Effector memory CD4-positive, alpha-beta T cell (primary cell): Measurements from ENCODE around the gene TPD52L1.
"Not testable (repeated sequence)": the region's sequence is repeated elsewhere in the genome, so short reads cannot be mapped to it uniquely, and the experiment has no call there.

ENCODE experiments used
- DNase-seq, 3 donors: peaks; one replicate each; pipeline ENCODE4 v3.0.0-alpha.2; 2020
- H3K27ac ChIP-seq: 2 replicates; pipeline ENCODE4 v1.7.0; 2013; ENCODE audit warnings: mild to moderate bottlenecking, low read length, moderate library complexity; ENCODE audit not compliant: insufficient read depth, poor library complexity, severe bottlenecking
- H3K27me3 ChIP-seq: replicated peaks from 2 replicates; pipeline ENCODE4 v1.7.0; 2013; ENCODE audit warnings: mild to moderate bottlenecking, low read length; ENCODE audit not compliant: insufficient read depth, control insufficient read depth, poor library complexity, severe bottlenecking
- H3K36me3 ChIP-seq: 2 replicates; pipeline ENCODE4 v1.7.0; 2013; ENCODE audit warnings: mild to moderate bottlenecking, low read length, moderate library complexity; ENCODE audit not compliant: control insufficient read depth, insufficient read depth
- H3K4me1 ChIP-seq: 2 replicates; pipeline ENCODE4 v1.7.0; 2013; ENCODE audit warnings: low read length, mild to moderate bottlenecking; ENCODE audit not compliant: control insufficient read depth, insufficient read depth, poor library complexity, severe bottlenecking
- H3K4me3 ChIP-seq: 2 replicates; pipeline ENCODE4 v1.7.0; 2013; ENCODE audit warnings: low read length, low read depth, mild to moderate bottlenecking; ENCODE audit not compliant: insufficient read depth, poor library complexity, severe bottlenecking
- H3K9me3 ChIP-seq: 2 replicates; pipeline ENCODE4 v1.7.0; 2013; ENCODE audit warnings: mild to moderate bottlenecking, low read length, moderate library complexity; ENCODE audit not compliant: control insufficient read depth

TPD52L1 gene

GRCh38 chr6:125274935-125275334 is 121.4 kb downstream of the TPD52L1 start:
- no peak overlapping the region for H3K27ac ChIP-seq
- H3K4me1 ChIP-seq, result no peaks in the 10 kb centered on the region
- peaks cover 21% of the 10 kb centered on the region for H3K36me3 ChIP-seq
- no peaks in the 10 kb centered on the region for H3K27me3 ChIP-seq
- H3K9me3 ChIP-seq, result no peaks in the 10 kb centered on the region
- no peak overlapping the region for H3K4me3 ChIP-seq
- no peak for DNase-seq

DNA sequence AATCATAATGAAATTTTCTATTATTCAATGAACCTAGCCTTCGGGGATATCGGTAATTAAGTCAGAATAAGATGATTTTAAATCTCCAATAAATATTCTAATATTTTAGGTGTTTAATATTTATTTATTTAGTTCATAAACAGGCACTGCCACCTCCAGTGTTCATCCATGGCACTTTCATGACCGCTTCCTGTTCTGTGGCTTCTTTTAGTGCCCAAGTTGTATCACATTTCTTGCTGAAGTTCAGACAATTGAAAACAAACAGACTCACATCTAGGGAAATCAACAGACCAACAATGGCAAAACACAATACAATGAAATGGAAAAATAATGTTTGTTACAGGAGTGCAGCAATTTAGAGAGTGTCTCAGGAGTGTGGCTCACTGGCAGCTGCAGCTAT is 122.2 kb downstream of the TPD52L1 start:
- no peaks in the 10 kb centered on the region for H3K4me1 ChIP-seq
- peaks cover 21% of the 10 kb centered on the region for H3K36me3 ChIP-seq
- no peaks in the 10 kb centered on the region for H3K9me3 ChIP-seq
- H3K4me3 ChIP-seq, result no peak overlapping the region
- H3K27me3 ChIP-seq, result no peaks in the 10 kb centered on the region
- H3K27ac ChIP-seq, result no peak overlapping the region
- DNase-seq, result no peak

DNA sequence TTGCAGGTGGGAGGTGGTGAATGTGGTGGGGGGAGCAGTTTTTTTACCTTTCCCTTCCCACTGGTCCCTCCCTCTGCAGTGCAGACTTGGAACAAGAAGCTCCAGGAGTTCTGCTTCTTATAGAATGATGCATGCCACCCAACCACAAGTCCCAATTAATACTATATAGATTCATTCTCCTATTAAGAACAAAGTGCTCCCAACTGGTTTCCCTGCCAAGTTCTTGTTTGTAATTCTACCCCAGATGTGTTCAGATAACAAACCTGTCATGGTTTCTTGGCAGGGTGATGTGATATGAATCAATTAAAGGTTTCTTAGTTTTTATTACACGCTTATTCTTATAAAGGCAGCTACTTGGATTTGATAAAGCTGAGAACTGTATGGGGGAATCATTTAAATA is 124.3 kb downstream of the TPD52L1 start:
- Histone ChIP-seq H3K4me3 (no peak overlapping the region), H3K36me3 (peaks cover 17% of the 10 kb centered on the region), H3K9me3 (no peaks in the 10 kb centered on the region), H3K4me1 (no peaks in the 10 kb centered on the region), H3K27ac (no peak overlapping the region), H3K27me3 (no peaks in the 10 kb centered on the region)
- DNase-seq, result no peak

GRCh38 chr6:125279961-125280360 is 126.4 kb downstream of the TPD52L1 start:
- Histone ChIP-seq H3K36me3 (peaks cover 16% of the 10 kb centered on the region), H3K27ac (no peak overlapping the region), H3K27me3 (no peaks in the 10 kb centered on the region), H3K9me3 (no peaks in the 10 kb centered on the region), H3K4me3 (no peak overlapping the region), H3K4me1 (no peaks in the 10 kb centered on the region)
- DNase-seq, result peak in 2 of 3 donors; percentile 3 to 5

GRCh38 chr6:125280370-125281035 is 126.9 kb downstream of the TPD52L1 start:
- H3K27ac ChIP-seq, H3K4me3 ChIP-seq, H3K27me3 ChIP-seq, DNase-seq, H3K4me1 ChIP-seq, H3K9me3 ChIP-seq: not testable (repeated sequence)
- H3K36me3 ChIP-seq, result peaks cover 11% of the 10 kb centered on the region

GRCh38 chr6:125282470-125282869 is 128.9 kb downstream of the TPD52L1 start:
- H3K9me3 ChIP-seq, H3K4me3 ChIP-seq, H3K27ac ChIP-seq, DNase-seq, H3K27me3 ChIP-seq, H3K4me1 ChIP-seq, H3K36me3 ChIP-seq: not testable (repeated sequence)

DNA sequence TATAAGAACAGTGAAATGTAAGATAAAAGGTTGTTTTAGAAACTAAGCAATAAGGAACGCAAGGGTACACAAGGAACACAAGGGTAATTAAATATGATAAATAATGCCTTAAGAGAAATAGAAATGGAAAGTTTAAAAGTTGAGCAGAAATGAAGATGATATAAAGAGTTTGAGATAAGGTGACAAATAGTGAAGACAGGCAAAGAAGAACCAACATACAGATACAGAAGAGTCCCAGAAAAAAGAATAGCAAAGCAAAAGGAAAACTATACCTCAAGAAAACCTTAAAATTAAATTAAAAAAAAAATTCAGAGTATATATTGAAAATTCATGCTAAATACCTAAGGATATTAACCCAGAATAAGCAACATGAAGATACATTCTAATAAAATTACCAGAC is 131.8 kb downstream of the TPD52L1 start:
- no peak overlapping the region for H3K27ac ChIP-seq
- H3K36me3 ChIP-seq, result peaks cover 23% of the 10 kb centered on the region
- no peaks in the 10 kb centered on the region for H3K4me1 ChIP-seq
- no peaks in the 10 kb centered on the region for H3K9me3 ChIP-seq
- H3K27me3 ChIP-seq, result no peaks in the 10 kb centered on the region
- no peak for DNase-seq
- no peak overlapping the region for H3K4me3 ChIP-seq

- H3K4me3 ChIP-seq, result no peak overlapping the region
- H3K36me3 ChIP-seq, result peaks cover 26% of the 10 kb centered on the region
- no peaks in the 10 kb centered on the region for H3K9me3 ChIP-seq
- no peaks in the 10 kb centered on the region for H3K27me3 ChIP-seq
- DNase-seq, result no peak
- no peak overlapping the region for H3K27ac ChIP-seq
- H3K4me1 ChIP-seq, result no peaks in the 10 kb centered on the region
Observed at GRCh38 chr6:125285936-125286335, 132.4 kb downstream of the TPD52L1 start.

DNA sequence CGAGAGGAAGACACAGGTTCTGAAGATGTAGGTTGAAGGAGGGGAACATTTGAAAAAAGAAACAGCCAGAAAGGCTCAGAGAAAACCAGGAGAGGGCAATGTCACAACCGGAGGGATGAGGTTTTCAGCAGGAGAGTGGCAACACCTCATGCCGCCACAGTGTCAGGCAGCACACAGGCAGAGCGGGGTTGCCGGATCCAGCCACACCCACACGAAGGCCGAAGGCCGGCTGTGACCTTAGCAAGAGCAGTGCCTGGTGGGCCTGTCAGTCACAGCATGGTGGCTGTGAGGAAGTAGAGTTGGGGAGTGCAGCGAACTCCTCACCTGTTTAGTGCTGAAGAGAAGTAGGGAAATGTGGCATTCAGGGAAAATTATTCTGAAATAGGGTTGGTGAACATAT is 134.1 kb downstream of the TPD52L1 start:
- H3K36me3 ChIP-seq, result peaks cover 37% of the 10 kb centered on the region
- DNase-seq, result no peak
- H3K27me3 ChIP-seq, result no peaks in the 10 kb centered on the region
- no peak overlapping the region for H3K4me3 ChIP-seq
- no peaks in the 10 kb centered on the region for H3K4me1 ChIP-seq
- no peaks in the 10 kb centered on the region for H3K9me3 ChIP-seq
- H3K27ac ChIP-seq, result no peak overlapping the region

GRCh38 chr6:125293587-125293986 is 140.0 kb downstream of the TPD52L1 start:
- Histone ChIP-seq H3K9me3 (no peaks in the 10 kb centered on the region), H3K27me3 (no peaks in the 10 kb centered on the region), H3K36me3 (peaks cover 31% of the 10 kb centered on the region), H3K27ac (no peak overlapping the region), H3K4me3 (no peak overlapping the region), H3K4me1 (no peaks in the 10 kb centered on the region)
- no peak for DNase-seq
